Suppressor macrophage (primary cell): ENCODE measurements around the gene NCKAP1.
"Not testable (repeated sequence)": the region's sequence is repeated elsewhere in the genome, so short reads cannot be mapped to it uniquely, and the experiment has no call there.

Experiments
- DNase-seq, 4 experiments: peaks; one replicate each; pipeline ENCODE4 v3.0.0-alpha.2; 2020 to 2022

Gene NCKAP1

DNA sequence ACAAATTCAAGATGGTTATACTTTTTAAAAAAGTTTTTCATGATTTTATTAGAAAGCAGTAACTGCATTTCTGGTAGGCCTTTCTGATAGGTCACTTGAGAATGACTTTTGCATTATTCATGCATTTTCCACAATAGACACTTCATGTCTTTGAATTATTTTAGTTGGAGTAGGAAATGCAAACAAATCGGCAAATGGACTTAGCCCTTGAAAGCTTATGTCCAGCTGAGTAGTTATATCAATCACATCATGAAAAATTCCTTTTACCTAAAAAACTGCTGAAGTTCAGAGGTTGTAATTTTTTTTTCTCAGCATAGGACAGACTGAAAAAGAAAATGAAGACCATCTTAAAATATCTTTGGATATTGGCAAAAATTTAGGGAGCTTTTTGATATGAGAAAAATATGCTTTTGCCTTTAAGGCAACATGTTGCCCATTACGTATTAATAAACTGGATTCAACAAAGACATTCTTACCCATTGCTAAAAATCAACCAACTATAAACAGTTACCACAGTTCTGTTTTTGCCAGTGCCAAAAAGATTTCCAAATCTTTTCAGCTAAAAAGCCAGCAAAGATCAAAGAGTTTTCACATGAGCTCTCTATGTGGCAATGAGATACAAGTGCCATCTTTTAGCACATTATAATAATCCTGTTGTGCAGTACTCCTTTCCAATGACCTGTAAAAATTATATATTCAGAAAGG lies 126.3 kb downstream of the NCKAP1 start:
- no peak for DNase-seq

GRCh38 chr2:182910965-182911364 lies 127.3 kb downstream of the NCKAP1 start:
- DNase-seq = no peak

GRCh38 chr2:182907081-182907830 lies 131.0 kb downstream of the NCKAP1 start:
- DNase-seq = no peak

DNA sequence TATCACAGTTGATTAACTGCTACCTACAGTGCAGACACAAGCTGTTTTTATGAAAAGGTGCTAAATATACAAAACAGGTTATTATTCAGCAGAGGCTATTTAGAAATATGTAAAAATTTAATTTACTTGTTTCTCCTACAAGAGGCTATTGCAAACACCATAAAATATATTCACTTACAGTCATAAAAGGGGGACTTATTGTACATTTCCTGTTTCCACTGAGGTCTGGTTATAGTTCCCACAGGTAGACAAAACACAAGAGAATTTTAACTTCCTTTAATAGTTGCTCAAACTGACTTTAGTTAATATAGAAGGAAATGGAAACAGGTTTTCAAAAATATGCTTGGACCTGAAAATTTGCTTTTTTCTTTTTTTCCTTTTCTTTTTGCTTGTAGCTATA lies 131.8 kb downstream of the NCKAP1 start:
- no peak for DNase-seq

GRCh38 chr2:182904844-182905243 lies 133.4 kb downstream of the NCKAP1 start:
- no peak for DNase-seq

DNA sequence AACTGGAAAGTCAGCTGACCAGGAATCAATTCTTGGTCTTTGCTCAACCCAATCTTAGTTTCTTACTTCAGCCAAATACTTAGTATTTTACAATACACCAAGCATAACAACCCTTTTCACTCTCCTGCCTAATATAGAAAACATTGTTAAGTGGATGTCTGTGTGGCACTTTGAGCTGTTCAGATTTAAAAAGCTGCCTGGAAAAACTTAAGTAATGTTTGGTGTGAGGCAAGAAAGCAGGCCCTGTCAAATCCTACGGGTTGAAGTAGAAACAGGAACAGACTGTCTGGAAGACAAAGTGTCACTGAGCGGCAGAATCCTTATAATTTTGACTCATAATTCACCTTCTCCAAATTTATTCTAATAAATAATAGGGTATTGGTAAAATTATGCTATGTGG lies 134.7 kb downstream of the NCKAP1 start:
- DNase-seq = no peak

DNA sequence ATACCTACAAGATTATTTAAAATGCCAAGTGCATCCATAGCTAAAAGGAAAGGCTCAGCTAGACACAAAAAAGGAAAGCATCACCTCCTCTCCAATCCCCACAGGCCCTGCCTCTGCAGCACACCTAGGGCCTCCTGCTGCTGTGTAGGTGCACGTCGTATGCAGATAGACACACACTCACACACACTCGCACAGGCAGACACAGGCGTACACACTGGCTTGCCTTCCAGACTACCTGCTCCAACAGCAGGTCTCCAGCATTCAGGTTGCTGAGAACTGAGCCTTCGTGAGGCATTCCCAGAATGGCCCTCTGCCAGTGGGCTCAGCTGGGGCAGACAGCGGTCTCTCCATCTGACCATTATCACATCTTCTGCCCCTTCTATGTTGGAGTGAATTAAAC lies 136.5 kb downstream of the NCKAP1 start:
- DNase-seq = no peak

DNA sequence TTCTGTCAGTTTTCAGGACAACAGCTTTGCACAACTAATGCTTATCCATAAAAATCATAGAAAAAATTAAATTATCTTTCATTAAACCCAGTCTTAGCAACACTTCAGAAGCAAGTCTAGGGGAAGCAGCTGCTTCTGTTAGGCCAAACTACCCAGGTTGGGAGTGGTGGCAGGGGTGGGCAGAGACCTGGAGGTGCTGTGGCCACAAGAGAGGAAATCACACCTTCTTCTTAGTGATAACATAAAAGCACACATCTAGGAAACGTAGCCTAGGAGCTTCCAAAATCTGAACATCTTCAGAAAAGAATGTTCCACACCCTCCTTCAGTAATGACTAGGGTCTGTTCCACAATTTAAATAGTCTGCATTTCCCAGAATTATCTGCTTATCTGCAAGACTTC lies 139.5 kb downstream of the NCKAP1 start:
- no peak for DNase-seq

DNA sequence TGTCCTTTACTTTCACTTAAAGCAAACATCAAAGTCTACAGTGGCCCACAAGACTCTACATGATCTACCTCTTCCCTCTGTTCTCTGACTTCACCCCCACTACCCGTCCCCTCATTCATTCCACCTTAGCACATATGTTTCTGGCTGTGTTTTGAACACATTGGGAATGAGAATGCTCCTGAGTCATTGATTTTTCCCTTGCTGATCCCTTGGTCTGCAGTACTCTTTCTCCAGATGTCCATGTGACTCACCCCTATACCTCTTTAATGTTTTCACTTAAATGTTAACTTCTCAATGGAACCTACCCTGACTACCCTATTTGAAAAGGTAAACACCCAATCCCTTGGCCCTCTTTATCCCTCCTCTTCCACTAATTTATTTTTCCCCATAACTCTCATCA lies 141.1 kb downstream of the NCKAP1 start:
- DNase-seq = no peak

DNA sequence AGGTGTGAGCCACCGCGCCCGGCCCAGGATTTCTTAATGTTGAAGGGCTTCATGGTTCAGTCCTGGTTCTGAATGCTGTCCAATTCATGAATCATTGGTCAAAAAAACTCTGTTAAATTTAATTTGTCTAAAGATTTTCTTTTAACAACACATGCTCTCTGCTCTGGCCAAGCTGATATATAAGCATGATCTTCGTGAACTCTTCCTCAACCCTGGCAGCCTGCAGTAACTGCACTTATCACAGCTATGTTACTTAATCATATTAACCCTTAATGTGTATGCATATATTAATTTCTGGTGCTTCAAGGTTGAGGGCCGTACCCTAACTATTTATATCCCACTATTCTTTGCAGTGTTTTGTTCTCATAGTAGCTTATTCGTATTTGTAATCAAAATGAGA lies 142.5 kb downstream of the NCKAP1 start:
- DNase-seq = no peak

DNA sequence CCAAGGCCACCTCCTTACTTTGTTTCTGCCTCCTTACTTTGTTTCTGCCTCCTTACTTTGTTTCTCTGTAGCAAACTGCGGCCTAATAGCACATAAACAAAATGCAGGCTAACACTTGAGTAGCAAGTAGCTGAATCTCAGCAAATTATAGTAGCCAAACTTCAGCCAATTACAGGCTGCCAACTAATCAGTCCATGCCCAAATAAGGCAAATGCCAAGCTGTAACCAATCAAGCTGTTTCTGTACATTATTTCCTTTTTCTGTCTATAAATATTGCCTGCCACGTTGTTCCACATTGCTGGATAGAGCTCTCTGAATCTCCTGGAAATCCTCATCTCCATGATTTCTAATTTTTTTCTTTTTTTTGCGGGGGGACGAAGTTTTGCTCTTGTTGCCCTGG lies 143.1 kb downstream of the NCKAP1 start:
- no peak for DNase-seq

DNA sequence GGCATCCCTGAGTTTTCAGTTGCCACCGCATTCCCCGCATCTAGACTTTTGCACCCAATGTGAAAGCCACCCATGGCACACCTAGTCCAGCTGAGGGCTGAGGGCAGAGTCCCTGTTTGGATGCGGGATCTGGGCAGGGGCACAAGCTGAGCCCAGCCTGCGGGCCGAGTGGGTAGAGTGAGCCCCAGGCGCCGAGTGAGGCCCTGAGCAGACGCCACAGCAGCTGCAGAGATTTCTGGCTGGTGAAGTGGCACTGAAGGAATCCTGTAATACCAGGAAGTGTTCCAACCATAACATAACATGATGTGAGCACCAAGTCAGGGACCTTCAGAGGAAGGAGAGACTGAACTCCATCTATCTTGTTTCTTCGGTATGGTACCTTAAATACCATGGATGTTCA lies 144.1 kb downstream of the NCKAP1 start:
- DNase-seq = no peak

GRCh38 chr2:182893666-182894065 lies 144.6 kb downstream of the NCKAP1 start:
- no peak for DNase-seq

DNA sequence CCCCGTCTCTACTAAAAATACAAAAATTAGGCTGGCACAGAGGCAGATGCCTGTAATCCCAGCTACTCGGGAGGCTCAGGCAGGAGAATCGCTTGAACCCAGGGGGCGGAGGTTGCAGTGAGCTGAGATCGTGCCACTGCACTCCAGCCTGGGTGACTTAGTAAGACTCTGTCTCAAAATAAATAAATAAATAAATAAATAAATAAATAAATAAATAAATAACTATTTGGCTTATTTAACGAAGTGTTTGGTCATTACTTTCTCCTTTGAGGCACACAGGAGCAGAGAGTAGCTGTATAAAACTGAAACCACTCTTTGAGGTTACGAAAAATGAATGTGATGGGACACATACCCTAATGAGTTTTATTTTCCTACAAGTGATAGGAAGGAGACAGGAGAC lies 145.2 kb downstream of the NCKAP1 start:
- not testable (repeated sequence) for DNase-seq

GRCh38 chr2:182891611-182892010 lies 146.6 kb downstream of the NCKAP1 start:
- DNase-seq = no peak

- DNase-seq = no peak
Measured at GRCh38 chr2:182890773-182891378, 147.4 kb downstream of the NCKAP1 start.

GRCh38 chr2:182890305-182890704 lies 148.0 kb downstream of the NCKAP1 start:
- no peak for DNase-seq

- no peak for DNase-seq
Measured at GRCh38 chr2:182887753-182888415, 150.4 kb downstream of the NCKAP1 start.

- DNase-seq = no peak
Measured at GRCh38 chr2:182887093-182887492, 151.2 kb downstream of the NCKAP1 start.

- no peak for DNase-seq
Measured at GRCh38 chr2:182885771-182886170, 152.5 kb downstream of the NCKAP1 start.

GRCh38 chr2:182883451-182883850 lies 154.8 kb downstream of the NCKAP1 start:
- no peak for DNase-seq

- DNase-seq = not testable (repeated sequence)
Measured at GRCh38 chr2:182880100-182880499, 158.2 kb downstream of the NCKAP1 start.

DNA sequence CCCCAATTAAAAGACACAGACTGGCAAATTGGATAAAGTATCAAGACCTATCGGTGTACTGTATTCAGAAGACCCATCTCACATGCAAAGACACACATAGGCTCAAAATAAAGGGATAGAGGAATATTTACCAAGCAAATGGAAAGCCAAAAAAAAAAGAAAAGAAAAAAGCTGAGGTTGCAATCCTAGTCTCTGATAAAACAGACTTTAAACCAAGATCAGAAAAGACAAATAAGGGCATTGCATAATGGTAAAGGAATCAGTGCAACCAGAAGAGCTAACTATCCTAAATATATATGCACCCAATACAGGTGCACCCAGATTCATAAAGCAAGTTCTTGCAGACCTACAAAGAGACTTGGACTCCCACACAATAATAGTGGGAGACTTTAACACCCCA lies 161.6 kb downstream of the NCKAP1 start:
- not testable (repeated sequence) for DNase-seq
